Daoy (cell line): ENCODE measurements around the gene SUPT5H. TPM values are rescaled to one million over a fixed set of nuclear protein-coding genes. Genes with fewer than 3 reads are reported as not detected.

Source experiments
- DNase-seq: peaks from one replicate; pipeline ENCODE4 v3.0.0-alpha.2; 2015; ENCODE audit warnings: low read depth
- total RNA-seq: library from RNA; depleted of rRNA; stranded (reverse); fragments of >200 nt; shearing (Covaris generic); gene quantifications from 2 replicates; pipeline ENCODE4 v1.2.3, GENCODE V29; 2014; rRNA removed

SUPT5H gene
- 78.7 and 140 TPM in 2 replicates for total RNA-seq

DNA sequence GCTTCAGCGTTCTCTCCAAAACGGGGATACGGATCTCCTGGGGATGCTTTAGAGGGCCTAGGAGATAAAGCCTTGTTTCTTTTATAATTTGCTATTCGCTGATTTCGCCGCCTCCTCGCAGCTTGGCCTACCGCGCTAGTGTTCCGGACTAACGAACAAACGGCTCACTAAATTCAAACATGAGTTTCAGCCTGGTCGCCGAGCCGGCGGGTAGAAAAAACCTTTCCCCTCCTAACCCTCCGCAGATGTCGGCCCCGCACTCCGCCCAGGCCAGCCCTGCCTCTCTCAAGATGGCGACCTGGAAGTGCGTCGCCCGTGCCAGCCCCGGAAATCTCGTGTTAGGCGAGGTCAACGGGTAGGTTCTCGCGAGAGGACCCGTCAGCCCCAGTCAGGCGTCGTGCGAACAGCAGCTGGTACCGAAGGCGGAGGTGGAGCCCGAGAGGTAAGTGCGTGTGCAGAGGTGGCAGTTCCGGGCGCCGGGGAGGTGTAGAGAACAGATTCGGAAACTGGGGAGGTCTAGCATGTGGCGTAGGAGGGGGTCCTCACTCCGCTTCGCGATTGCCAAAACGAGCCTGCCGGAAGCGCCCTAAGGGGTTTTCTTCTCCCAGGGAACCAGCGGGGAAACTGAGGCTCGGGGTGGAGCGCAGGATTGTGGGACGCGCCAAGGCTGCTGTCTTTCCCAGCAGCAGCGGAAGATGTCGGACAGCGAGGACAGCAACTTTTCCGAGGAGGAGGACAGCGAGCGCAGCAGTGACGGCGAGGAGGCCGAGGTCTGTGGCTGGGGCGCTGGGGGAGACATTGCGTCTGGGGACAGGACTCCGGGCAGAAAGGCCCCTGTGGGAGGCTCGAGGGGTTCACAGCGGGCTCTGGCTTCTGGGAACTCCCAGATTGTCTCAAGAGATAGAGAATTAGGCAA, at the start of gene SUPT5H:
Gene SUPT5H, plus strand, starts transcription at position 387 of the 916 bp plus-strand sequence. Its CDS starts 309 bp downstream, at position 696.
- DNase-seq: peak; percentile 99

GRCh38 chr19:39397360-39398296, 47.8 kb upstream of the SUPT5H start:
- DNase-seq: peak; percentile 87

DNA sequence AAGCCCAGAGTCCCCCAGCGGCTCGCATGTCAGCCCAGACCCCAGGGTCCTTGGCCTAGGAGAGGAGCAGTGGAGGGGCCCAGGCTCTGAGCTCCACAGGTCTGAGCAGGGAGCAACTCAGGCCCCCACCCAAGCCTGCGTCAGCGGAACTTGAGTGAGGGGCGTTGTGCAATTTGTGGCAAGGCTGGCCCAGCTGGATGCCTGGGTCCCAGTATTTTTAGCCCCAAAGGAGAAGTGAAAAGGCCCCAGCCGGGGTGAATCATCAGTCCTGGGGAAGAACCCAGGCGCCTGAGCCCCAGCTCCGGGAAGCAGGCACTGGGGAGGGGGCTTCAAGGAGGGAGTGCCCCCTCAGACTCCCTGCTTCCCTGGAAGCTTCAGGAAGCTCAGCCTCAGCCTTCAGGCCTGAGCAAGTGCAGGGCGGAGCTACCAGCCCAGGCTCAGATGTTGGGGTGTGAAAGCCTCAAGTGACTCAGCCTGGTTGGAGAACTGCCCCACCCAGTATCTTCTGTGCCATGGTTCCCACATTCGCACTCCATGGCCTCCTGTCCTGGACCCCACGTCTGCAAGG, 47.0 kb upstream of the SUPT5H start:
- DNase-seq: peak; percentile 83

DNA sequence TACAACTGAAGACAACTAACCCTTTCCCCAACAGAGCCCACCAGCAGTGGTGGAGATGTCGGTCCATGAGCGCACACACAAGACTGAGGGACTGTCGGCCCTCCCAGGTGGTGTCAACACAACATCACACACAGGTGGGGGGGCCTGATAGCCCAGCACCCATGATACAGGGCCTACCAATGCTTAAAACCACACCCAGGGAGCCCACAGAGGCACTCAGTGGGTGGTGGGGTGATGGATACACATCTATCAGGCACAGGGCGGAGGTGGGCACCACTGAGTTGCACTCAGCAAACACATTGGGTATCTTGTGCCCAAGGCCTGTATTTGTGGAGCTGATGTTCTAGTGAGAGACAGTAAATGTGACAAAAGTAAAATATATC, 45.7 kb upstream of the SUPT5H start:
- no peak for DNase-seq

GRCh38 chr19:39400061-39400460, 45.3 kb upstream of the SUPT5H start:
- DNase-seq: no peak

DNA sequence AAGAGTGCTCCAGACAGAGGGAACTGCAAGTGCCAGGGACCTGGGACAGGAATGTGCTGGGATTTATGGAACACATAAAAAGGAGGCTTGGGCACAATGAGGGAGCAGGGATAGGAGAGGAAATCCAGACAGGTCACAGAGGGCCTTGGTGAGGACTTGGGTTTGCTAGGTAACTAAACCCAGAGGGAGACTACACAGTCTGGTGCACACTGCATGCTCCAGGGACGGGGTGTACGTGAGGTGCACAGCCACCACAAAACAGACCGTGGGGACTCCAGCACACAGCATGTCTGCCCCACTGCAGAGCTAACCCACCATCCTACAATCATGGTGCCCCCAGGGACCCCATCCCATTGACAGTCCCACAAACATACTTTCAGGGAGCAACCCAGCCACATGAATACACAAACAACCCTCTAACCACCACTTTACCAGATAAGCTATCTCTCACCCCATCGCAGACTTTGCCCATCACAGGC, 44.3 kb upstream of the SUPT5H start:
- DNase-seq: no peak

DNA sequence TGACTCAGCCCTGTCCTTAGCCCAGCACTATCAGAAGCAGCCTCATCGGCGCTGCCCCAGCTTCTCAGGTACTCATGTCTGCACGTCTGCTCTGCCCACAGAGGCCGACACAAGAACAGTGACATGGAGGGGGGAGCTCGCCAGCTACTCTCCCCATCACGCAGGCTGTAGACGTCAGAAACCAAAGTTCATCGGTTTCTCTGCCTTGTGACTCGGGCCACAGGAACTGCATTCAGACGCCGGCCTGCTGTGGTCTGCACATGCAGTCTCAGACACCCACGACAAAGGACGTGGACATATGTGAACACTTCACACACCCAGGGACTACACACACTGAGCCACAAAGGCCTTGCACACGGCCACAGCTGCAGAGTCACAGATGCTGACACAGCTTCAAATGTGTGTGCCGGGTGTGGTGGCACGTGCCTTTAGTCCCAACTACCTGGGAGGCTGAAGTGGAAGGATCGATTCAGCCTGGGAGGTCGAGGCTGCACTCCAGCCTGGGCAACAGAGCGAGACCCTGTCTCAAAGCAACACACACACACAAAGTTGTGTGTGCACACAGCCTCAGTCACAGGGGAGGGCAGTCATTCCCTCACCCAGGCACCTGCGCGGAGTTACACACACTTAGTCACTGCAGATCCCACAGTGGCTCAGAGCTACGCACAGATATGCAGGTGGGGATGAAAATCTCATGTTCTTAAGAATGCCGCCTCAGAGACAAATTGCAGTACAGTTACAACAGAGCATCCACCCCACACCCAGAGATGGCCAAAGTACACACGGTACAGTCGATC, 43.6 kb upstream of the SUPT5H start:
- DNase-seq: peak; percentile 71

DNA sequence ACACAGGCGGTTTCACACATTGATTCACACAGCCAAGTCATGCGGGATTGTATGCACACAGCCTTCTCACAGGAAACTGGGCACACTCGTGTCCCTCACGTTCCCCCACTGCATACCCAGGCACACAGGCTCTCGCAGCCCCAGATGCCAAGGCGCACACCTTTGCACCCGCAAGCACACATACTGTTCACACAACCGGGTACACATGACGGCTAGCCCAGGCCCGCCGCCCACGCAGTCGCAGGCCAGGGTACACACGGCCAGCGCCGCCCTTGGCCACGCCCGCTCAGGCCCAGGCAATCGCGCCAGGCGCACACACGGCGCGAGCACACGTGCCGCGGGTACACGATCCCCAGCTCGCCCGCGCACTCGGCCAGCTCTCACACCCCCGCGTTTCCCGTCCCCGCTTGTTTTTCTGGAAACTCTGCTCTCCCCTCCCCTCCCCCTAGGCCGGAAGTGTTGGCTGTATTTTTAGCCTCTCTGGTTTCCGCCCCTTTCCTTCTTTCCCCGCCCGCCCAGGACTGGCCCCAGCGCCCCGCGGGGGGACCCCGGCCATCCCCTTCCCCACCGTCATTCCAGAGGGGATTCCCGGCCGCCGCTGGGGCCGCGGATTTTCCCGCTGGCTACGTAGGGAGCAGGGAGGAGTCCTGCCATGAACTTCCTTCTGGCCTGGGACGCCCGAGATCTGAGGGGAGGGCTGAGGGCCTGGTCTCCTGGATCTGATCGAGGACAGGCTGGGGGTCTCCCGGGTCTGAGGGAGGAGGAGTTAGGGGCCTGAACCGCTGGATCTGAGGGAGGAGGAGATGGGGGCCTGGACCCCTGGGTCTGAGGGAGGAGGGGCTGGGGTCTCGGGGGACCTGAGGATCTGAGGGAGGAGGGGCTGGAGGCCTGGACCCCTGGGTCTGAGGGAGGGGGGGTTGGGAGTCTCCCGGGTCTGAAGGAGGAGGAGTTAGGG, 42.8 kb upstream of the SUPT5H start:
- peak; percentile 89 for DNase-seq

- peak; percentile 93 for DNase-seq
Measured at GRCh38 chr19:39403331-39404312, 41.8 kb upstream of the SUPT5H start.

DNA sequence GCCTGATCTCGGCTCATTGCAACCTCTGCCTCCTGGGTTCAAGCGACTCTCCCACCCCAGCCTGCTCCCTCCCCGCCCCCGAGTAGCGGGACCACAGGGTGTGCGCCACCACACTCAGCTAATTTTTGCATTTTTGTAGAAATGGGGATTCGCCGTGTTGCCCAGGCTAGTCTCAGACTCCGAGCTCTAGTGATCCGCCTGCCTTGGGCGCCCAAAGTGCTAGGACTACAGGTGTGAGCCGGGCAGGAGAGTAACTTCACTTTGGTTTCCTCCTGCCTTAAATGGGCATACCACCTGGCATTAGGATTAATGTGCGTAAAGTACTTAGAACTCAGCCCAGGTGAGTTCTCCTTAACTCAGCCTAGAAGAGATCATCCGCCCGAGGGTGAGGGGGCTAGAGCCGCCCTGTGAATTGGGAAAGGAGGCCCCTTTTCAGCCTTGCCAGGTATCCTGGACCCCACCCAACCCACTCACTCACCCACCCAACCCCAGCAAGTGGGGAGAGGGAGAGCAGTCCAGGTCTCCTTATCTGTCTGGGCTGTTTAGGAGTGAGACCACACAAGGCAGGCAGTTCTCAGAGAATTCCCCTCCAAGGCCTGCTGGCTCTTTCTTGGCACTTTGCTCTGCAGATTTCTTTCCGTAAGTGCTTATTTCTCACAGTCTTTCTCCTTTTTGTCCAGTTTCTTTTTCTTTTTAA, 40.0 kb upstream of the SUPT5H start:
- DNase-seq: no peak

DNA sequence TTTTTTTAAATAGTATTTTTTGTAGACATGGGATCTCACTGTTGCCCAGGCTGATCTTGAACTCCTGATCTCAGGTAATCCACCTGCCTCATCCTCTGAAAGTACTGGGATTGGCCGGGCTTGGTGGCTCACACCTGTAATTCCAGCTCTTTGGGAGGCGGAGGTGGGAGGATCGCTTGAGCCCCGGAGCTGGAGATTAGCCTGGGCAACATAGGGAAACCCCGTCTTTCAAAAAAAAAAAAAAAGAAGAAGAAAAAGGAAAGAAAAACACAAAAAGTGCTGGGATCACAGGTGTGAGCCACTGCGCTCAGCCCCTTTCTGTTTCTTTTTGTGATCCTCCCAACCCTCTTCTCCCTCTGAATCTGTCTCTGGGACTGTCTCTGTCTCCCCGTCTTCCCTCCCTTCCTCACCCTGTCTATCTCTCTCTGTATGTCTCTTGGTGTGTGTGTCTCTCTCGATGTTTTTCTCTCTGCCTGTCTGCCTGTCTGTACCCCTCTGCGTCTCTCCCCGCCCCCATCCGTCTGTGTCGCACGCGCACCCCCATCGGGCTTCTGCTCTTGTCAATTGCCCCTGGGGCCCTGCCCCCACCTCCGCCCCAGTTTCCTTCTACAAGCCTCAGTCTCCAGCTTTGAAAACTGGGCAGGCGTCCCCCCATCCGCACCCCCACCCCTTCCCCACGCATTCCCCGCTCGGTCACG, 39.3 kb upstream of the SUPT5H start:
- no peak for DNase-seq

DNA sequence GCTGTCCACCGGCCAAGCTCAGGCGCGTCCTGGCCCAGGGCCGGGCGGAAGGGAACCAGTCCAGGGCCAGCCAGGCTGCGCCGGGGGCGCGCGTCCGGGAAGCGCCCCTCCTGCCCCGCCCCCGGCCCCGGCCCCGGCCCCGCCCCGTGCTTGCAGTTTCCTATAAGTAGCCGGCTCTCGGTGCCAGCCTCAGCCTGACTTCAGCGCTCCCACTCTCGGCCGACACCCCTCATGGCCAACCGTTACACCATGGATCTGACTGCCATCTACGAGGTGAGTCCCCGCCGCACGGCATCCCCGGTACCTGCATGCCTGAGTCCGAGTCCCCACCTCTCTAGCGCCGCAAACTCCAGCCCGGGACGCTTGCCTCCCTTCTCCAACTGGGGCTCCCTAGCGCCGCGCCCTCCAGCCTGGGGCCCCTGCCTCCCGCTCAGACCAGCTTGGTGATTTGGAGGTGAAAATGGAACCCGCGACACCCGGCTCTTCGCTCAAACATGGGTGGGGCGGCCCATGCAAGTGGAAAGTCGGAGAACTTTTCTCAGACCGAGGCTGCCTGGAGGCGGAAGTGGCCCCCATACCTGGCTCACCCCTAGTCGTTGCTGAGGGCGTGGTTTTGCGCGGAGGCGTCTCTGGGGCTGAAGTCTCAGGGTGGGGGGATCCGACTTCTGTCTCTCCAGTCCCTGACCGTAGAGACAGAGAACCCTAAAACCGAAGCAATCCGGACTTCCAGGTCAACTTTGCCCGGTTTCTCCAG, 38.5 kb upstream of the SUPT5H start, which contains the start of gene ZFP36:
Gene ZFP36, plus strand, starts transcription at position 192 of the 754 bp plus-strand sequence. Its CDS starts 58 bp downstream, at position 250.
- DNase-seq: peak; percentile 87

GRCh38 chr19:39407410-39407659, 38.0 kb upstream of the SUPT5H start:
- no peak for DNase-seq

DNA sequence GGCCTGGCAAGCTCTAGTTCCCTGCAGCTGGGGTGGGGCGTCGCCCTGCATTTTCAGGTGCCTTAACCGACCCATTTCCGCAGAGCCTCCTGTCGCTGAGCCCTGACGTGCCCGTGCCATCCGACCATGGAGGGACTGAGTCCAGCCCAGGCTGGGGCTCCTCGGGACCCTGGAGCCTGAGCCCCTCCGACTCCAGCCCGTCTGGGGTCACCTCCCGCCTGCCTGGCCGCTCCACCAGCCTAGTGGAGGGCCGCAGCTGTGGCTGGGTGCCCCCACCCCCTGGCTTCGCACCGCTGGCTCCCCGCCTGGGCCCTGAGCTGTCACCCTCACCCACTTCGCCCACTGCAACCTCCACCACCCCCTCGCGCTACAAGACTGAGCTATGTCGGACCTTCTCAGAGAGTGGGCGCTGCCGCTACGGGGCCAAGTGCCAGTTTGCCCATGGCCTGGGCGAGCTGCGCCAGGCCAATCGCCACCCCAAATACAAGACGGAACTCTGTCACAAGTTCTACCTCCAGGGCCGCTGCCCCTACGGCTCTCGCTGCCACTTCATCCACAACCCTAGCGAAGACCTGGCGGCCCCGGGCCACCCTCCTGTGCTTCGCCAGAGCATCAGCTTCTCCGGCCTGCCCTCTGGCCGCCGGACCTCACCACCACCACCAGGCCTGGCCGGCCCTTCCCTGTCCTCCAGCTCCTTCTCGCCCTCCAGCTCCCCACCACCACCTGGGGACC, 37.6 kb upstream of the SUPT5H start:
- peak; percentile 35 for DNase-seq

- no peak for DNase-seq
Measured at GRCh38 chr19:39408392-39409207, 36.8 kb upstream of the SUPT5H start.
